ENCODE measurements around the gene CARD9. TPM values are rescaled to one million over a fixed set of nuclear protein-coding genes. Genes with fewer than 3 reads are reported as not detected.

Gene CARD9
- total and polyA plus RNA-seq, 8 donors = 0.92 to 8.2 (median 1.3) TPM; not detected in 1

- TF ChIP-seq POLR2A (IDR thresholded peaks at IDR 0.05) (no peak), EP300 (IDR thresholded peaks at IDR 0.05) (no peak), POLR2AphosphoS5 (IDR thresholded peaks at IDR 0.05) (no peak), CTCF (IDR thresholded peaks at IDR 0.05) (no peak)
- Histone ChIP-seq H3K27me3 (no peaks in the 10 kb centered on the region), H3K27ac (no peak overlapping the region), H3K4me1 (peaks cover 0 to 3% (median under 1%) of the 10 kb centered on the region in 4 donors), H3K4me3 (no peak overlapping the region), H3K9me3 (no peaks in the 10 kb centered on the region), H3K36me3 (peaks cover 67 to 99% (median 98%) of the 10 kb centered on the region in 4 donors)
- intact Hi-C loops (cut with DNase I; ENCODE audit: low total_unique reads) = no loop called here
- WGBS, 5 donors = 88 to 91% (median 90%) methylated on average over 21 of the region's 21 CpGs
- no peak for DNase-seq
Observed at GRCh38 chr9:136392538-136393449, 19.3 kb upstream of the CARD9 start.

- no peak overlapping the region for H3K4me3 ChIP-seq
- intact Hi-C loops (cut with DNase I; ENCODE audit: low total_unique reads) = no loop called here
- WGBS, 5 donors = 88 to 95% (median 93%) methylated on average over 26 to 28 of the region's 28 CpGs
- H3K27me3 ChIP-seq = no peaks in the 10 kb centered on the region
- no peaks in the 10 kb centered on the region for H3K4me1 ChIP-seq
- H3K27ac ChIP-seq = no peak overlapping the region
- no peak for DNase-seq
- H3K9me3 ChIP-seq = no peaks in the 10 kb centered on the region
- H3K36me3 ChIP-seq = peaks cover 68 to 100% (median 99%) of the 10 kb centered on the region in 4 donors
- TF ChIP-seq POLR2A (IDR thresholded peaks at IDR 0.05) = no peak
Observed at GRCh38 chr9:136391737-136392537, 18.5 kb upstream of the CARD9 start.

GRCh38 chr9:136389396-136389795, 15.9 kb upstream of the CARD9 start:
- Histone ChIP-seq H3K27ac (no peak overlapping the region), H3K4me1 (no peaks in the 10 kb centered on the region), H3K27me3 (no peaks in the 10 kb centered on the region), H3K9me3 (no peaks in the 10 kb centered on the region), H3K36me3 (peaks cover 43 to 100% (median 99%) of the 10 kb centered on the region in 4 donors), H3K4me3 (no peak overlapping the region)
- WGBS, 5 donors = 76 to 86% (median 79%) methylated on average over 14 of the region's 14 CpGs
- TF ChIP-seq POLR2AphosphoS5 (IDR thresholded peaks at IDR 0.05) (no peak), POLR2A (IDR thresholded peaks at IDR 0.05) (no peak), EP300 (IDR thresholded peaks at IDR 0.05) (no peak), CTCF (IDR thresholded peaks at IDR 0.05) (no peak)
- DNase-seq = no peak
- intact Hi-C loops (cut with DNase I; ENCODE audit: low total_unique reads) = no loop called here

- Histone ChIP-seq H3K4me1 (no peaks in the 10 kb centered on the region), H3K4me3 (no peak overlapping the region), H3K36me3 (peaks cover 36 to 100% (median 99%) of the 10 kb centered on the region in 4 donors), H3K27ac (no peak overlapping the region), H3K27me3 (no peaks in the 10 kb centered on the region), H3K9me3 (no peaks in the 10 kb centered on the region)
- 95 to 98% (median 97%) methylated on average over 10 to 19 of the region's 19 CpGs for WGBS, 5 donors
- intact Hi-C loops (cut with DNase I; ENCODE audit: low total_unique reads) = no loop called here
- no peak for DNase-seq
- no peak for TF ChIP-seq EP300 (IDR thresholded peaks at IDR 0.05)
- no peak for TF ChIP-seq POLR2A (IDR thresholded peaks at IDR 0.05)
- TF ChIP-seq POLR2AphosphoS5 (IDR thresholded peaks at IDR 0.05) = no peak
- TF ChIP-seq CTCF (IDR thresholded peaks at IDR 0.05) = no peak
Observed at GRCh38 chr9:136387217-136387616, 13.7 kb upstream of the CARD9 start.

Data from stomach (tissue), 9 donors.